Karpas-422 (cell line): ENCODE data around the gene NFE2. TPM values are rescaled to one million over a fixed set of nuclear protein-coding genes. Genes with fewer than 3 reads are reported as not detected.
"Not testable (repeated sequence)": the region's sequence is repeated elsewhere in the genome, so short reads cannot be mapped to it uniquely, and the experiment has no call there.

Experiments used
- DNase-seq: peaks from one replicate; pipeline ENCODE4 v3.0.0-alpha.2; 2015
- H2AFZ ChIP-seq: fragments of 200-600 bp; sonication (generic); 2 replicates; pipeline ENCODE4 v1.6.1; 2014; ENCODE audit warnings: antibody characterized with exemption, low read length, mixed read lengths
- H3K27ac ChIP-seq: fragments of 200-600 bp; sonication (generic); 2 replicates; pipeline ENCODE4 v1.5.1; 2014; ENCODE audit warnings: mild to moderate bottlenecking, low read length, moderate library complexity
- H3K27me3 ChIP-seq: fragments of 200-600 bp; sonication (generic); 2 replicates; pipeline ENCODE4 v1.6.1; 2014; ENCODE audit warnings: low read length, mixed read lengths
- H3K36me3 ChIP-seq: fragments of 200-600 bp; sonication (generic); 2 replicates; pipeline ENCODE4 v1.6.1; 2014; ENCODE audit warnings: low read length, mixed read lengths; ENCODE audit not compliant: insufficient read depth
- H3K4me1 ChIP-seq: fragments of 200-600 bp; sonication (generic); 2 replicates; pipeline ENCODE4 v1.6.1; 2014; ENCODE audit warnings: mild to moderate bottlenecking, low read length, mixed read lengths
- H3K4me2 ChIP-seq: fragments of 200-600 bp; sonication (generic); 2 replicates; pipeline ENCODE4 v1.6.1; 2014; ENCODE audit warnings: low read length, low read depth, mild to moderate bottlenecking; ENCODE audit not compliant: poor library complexity, severe bottlenecking
- H3K4me3 ChIP-seq: fragments of 200-600 bp; sonication (generic); 2 replicates; pipeline ENCODE4 v1.5.1; 2014; ENCODE audit warnings: mild to moderate bottlenecking, antibody characterized with exemption, low read length, mixed read lengths
- H3K79me2 ChIP-seq: fragments of 200-600 bp; sonication (generic); 2 replicates; pipeline ENCODE4 v1.6.1; 2014; ENCODE audit warnings: mild to moderate bottlenecking, low read length, mixed read lengths
- H3K9ac ChIP-seq: fragments of 200-600 bp; sonication (generic); 2 replicates; pipeline ENCODE4 v1.6.0; 2014; ENCODE audit warnings: low read length
- H3K9me2 ChIP-seq: fragments of 200-600 bp; sonication (generic), shearing (Covaris generic); replicated peaks from 2 replicates; pipeline ENCODE4 v1.6.0; 2014; ENCODE audit warnings: mild to moderate bottlenecking, low read length, moderate library complexity; ENCODE audit not compliant: insufficient read depth
- H3K9me3 ChIP-seq: fragments of 300-700, 200-600 bp; sonication (generic); 2 replicates; pipeline ENCODE4 v1.6.1; 2014; ENCODE audit warnings: low read length, mixed read lengths
- H4K20me1 ChIP-seq: fragments of 200-600 bp; sonication (generic); 2 replicates; pipeline ENCODE4 v1.6.1; 2014; ENCODE audit warnings: mild to moderate bottlenecking, antibody characterized with exemption, low read length, low read depth; ENCODE audit not compliant: insufficient read depth
- total RNA-seq: library from RNA; depleted of rRNA; stranded (reverse); fragments of >200 nt; shearing (Covaris generic); gene quantifications from 2 replicates; pipeline ENCODE4 v1.2.3, GENCODE V29; 2014; ENCODE audit warnings: low replicate concordance

The NFE2 gene
- total RNA-seq, 1 experiment from 2014 or later = not detected

DNA sequence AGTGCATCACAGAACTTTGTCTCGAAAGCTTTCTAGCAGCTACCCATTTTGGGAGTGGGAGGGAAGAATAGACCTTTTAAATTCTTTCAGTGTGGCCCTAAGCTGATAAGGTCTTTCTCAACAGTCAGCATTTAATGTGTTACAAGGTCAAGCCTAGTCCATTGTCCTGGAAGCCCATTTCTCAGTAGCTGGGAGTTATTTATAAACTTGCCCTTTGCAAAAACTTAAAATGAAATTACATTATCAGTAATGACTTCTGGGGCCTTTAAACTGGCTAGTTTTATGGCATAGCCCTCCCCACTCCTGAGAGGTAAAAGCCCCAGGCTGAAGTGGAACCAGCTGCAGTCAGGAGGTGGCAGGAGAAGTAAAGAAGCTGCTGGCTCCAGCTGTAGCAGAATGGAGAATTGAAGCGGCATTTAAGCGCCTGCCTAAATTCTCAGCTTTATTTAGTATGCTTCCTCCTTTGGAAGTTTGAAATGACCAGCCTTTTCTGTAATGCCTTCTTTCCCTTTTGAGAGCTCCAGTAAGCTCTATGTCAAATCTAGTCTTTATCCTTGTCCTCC is 36.5 kb upstream of the NFE2 start:
- H4K20me1 ChIP-seq = no peaks in the 10 kb centered on the region
- no peak overlapping the region for H3K4me2 ChIP-seq
- H3K79me2 ChIP-seq = peaks cover 15% of the 10 kb centered on the region
- no peak overlapping the region for H2AFZ ChIP-seq
- DNase-seq = no peak
- no peaks in the 10 kb centered on the region for H3K27me3 ChIP-seq
- H3K9me3 ChIP-seq = no peaks in the 10 kb centered on the region
- no peak overlapping the region for H3K27ac ChIP-seq
- H3K9ac ChIP-seq = no peak overlapping the region
- H3K4me3 ChIP-seq = no peak overlapping the region
- H3K4me1 ChIP-seq = peaks cover 4% of the 10 kb centered on the region
- peaks cover 2% of the 10 kb centered on the region; the same call in 1 of the 2 replicates for H3K36me3 ChIP-seq
- no peaks in the 10 kb centered on the region for H3K9me2 ChIP-seq

DNA sequence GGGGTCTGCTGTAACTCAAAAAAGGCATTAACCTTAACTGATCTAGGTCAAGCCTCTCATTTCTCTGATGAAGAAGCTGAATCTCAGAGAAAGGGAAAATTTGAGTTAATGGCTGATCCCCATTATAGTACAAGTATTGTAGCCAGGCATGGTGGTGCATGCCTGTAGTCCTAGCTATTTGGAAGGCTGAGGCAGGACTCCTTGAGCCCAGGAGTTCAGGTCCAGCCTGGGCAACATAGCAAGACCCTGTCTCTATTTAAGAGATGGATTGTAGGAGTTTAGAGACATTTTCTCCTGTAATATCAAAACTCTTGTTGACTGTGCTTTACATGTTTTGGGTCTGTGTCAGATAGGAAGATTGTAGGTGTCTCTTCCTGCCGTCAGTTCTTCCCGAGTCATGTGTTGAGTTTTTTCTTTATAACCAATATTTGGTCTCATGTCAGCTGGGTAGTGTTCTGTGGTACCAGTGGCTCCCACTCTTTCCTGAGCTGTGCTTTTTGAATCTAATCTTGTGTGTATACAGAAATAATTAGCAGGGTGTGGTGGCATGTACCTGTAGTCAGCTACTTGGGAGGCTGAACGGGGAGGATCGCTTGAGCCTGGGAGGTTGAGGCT is 32.7 kb upstream of the NFE2 start:
- no peak overlapping the region for H3K4me2 ChIP-seq
- no peaks in the 10 kb centered on the region for H3K9me3 ChIP-seq
- no peaks in the 10 kb centered on the region for H3K27me3 ChIP-seq
- H3K4me3 ChIP-seq = no peak overlapping the region
- no peaks in the 10 kb centered on the region for H3K36me3 ChIP-seq
- H3K9me2 ChIP-seq = no peaks in the 10 kb centered on the region
- no peak overlapping the region for H2AFZ ChIP-seq
- no peaks in the 10 kb centered on the region for H4K20me1 ChIP-seq
- H3K4me1 ChIP-seq = peaks cover 4% of the 10 kb centered on the region
- H3K27ac ChIP-seq = no peak overlapping the region
- no peak for DNase-seq
- H3K9ac ChIP-seq = no peak overlapping the region
- H3K79me2 ChIP-seq = peaks cover 33% of the 10 kb centered on the region

DNA sequence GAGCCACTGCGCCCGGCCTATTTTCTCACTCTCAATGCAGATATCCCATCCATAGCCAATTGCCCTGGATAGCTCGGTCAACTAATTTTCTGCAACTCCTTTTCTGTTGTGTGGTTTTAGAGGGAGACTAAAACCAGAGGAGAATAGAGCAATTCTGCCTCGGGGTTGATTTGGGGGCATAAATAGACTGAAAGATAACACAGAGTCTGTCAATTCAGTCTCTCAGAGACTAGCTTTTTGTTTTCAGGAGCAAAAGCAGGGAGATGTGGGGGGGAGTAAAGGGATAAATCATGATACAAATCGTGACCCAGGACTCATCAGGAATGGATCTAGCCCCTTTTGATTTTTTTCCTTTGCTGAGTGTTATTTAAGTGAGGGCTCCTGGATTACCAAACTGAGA is 30.6 kb upstream of the NFE2 start:
- Histone ChIP-seq H3K9ac (no peak overlapping the region), H3K79me2 (peaks cover 32% of the 10 kb centered on the region), H2AFZ (no peak overlapping the region), H4K20me1 (no peaks in the 10 kb centered on the region), H3K4me3 (no peak overlapping the region), H3K27ac (no peak overlapping the region), H3K4me1 (peaks cover 7% of the 10 kb centered on the region), H3K9me3 (no peaks in the 10 kb centered on the region), H3K36me3 (no peaks in the 10 kb centered on the region), H3K4me2 (no peak overlapping the region), H3K9me2 (no peaks in the 10 kb centered on the region), H3K27me3 (no peaks in the 10 kb centered on the region)
- no peak for DNase-seq

DNA sequence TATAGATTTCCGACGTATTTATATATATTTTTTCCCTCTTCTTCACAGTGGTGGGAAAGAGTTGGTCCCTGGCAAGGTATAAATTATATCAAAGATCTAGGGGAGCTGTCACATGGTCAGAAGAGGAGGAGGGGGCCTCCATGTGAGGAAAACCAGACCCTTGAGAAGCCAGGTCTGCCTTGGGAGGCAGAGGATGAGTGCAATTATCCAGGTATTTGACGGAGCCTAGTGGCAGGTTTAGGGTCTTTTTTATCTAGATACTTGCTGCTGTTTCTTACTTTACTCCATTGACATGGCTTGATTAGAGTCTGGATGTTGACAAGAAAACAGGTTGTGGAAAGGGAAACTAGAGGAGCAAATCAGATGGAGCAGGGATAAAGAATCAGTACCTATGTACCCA is 29.6 kb upstream of the NFE2 start:
- Histone ChIP-seq H3K9me3 (no peaks in the 10 kb centered on the region), H4K20me1 (no peaks in the 10 kb centered on the region), H3K9ac (no peak overlapping the region), H3K27ac (no peak overlapping the region), H3K27me3 (no peaks in the 10 kb centered on the region), H3K4me2 (no peak overlapping the region), H3K79me2 (peaks cover 38% of the 10 kb centered on the region), H3K36me3 (no peaks in the 10 kb centered on the region), H3K9me2 (no peaks in the 10 kb centered on the region), H3K4me1 (peaks cover 8% of the 10 kb centered on the region), H3K4me3 (no peak overlapping the region), H2AFZ (no peak overlapping the region)
- DNase-seq = no peak

DNA sequence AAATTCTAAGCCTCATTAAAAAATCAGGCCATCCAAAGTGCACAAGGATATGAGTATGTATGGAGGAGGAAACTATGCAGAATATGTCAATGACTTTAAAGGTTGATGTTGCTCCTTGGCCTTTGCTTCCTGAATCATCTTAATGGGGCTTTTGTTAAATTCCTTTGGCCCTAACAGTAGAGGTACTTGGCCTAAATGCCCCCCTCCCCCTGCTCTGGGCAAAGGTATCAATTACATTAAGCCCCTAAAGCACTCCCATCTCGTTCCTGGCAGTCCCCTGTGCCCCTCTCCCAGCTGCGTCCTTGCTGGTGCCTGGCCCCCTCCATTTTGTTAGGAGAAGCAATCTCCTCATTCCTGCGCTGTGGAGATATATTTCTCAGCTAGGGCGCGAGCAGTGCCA is 28.9 kb upstream of the NFE2 start:
- Histone ChIP-seq H3K27ac (no peak overlapping the region), H2AFZ (no peak overlapping the region), H3K9ac (no peak overlapping the region), H4K20me1 (no peaks in the 10 kb centered on the region), H3K4me3 (no peak overlapping the region), H3K4me1 (peaks cover 8% of the 10 kb centered on the region), H3K9me3 (no peaks in the 10 kb centered on the region), H3K79me2 (peaks cover 43% of the 10 kb centered on the region), H3K36me3 (no peaks in the 10 kb centered on the region), H3K4me2 (no peak overlapping the region), H3K9me2 (no peaks in the 10 kb centered on the region), H3K27me3 (no peaks in the 10 kb centered on the region)
- DNase-seq = no peak

DNA sequence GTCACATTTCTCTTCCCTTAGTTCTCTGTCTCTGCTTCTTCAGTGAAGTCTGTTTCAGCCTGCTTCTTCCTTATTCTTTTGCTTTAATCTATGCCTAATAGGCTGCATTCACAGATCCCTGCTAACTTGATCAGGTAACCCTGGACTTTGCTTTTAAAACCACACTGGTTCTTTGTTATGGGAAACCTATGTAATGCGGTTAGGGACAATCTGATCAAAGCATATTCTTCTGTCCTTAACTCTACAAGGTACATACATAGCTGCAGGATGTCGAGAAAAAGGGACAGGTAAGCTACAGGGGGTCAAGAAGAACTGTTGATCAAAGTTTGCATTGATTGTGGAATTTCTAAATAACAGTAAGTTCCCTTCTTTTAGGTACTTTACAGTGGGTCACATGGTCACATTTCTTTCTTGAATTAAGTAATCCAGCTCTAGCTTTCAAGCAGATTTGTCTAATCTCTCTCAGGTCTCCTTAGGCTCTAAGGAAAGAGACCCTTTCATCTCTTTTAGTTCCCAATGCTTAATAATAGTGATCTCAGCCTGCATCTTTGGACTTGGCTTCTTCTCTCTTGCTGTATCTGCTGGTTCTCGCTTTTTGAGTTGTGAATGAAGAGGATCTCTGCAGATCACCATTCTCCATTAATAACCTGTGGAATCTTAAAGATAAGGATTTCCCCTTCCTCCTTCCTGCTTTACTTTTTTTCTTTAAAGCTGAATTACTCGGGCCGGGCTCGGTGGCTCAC is 28.0 kb upstream of the NFE2 start:
- Histone ChIP-seq H3K36me3 (no peaks in the 10 kb centered on the region), H3K27me3 (no peaks in the 10 kb centered on the region), H3K9me3 (no peaks in the 10 kb centered on the region), H4K20me1 (no peaks in the 10 kb centered on the region), H3K4me3 (no peak overlapping the region), H3K4me1 (peaks cover 13% of the 10 kb centered on the region), H3K9ac (no peak overlapping the region), H3K4me2 (no peak overlapping the region), H3K79me2 (peaks cover 43% of the 10 kb centered on the region), H2AFZ (no peak overlapping the region), H3K9me2 (no peaks in the 10 kb centered on the region), H3K27ac (no peak overlapping the region)
- no peak for DNase-seq

DNA sequence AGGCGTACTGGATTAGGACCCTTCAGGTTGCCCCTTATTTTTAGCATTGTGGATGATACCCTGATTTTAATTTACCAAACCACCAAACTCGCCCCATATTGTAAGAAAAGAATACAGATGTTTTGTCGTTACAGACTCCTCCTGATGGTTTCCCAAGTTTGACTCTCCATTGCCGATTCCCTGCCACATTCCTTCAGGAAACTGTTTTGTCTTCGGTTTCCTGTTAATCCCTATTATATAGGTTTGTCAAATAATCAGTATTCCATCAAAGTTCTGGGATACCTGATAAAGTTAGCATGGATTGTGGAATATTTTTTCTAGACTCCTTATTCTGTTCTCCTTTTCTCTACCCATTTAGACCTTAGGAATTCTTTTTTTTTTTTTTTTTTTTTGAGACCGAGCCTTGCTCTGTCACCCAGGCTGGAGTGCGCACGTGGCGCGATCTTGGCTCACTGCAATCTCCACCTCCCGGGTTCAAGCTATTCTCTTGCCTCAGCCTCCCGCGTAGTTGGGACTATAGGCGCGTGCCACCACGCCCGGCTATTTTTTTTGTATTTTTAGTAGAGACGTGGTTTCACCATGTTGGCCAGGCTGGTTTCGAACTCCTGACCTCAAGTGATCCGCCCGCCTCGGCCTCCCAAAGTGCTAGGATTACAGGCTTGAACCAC is 24.8 kb upstream of the NFE2 start:
- not testable (repeated sequence) for H3K9me2 ChIP-seq, H3K36me3 ChIP-seq, H3K9me3 ChIP-seq, H4K20me1 ChIP-seq, H3K27me3 ChIP-seq, DNase-seq, H2AFZ ChIP-seq
- Histone ChIP-seq H3K4me2 (peak overlapping the region; percentile 98), H3K27ac (0 out of 2 replicates have a peak overlapping the region, but pooled peaks have one; percentile 12), H3K4me1 (peaks cover 13% of the 10 kb centered on the region), H3K9ac (peak overlapping the region; percentile 83), H3K4me3 (peak overlapping the region; percentile 84), H3K79me2 (peaks cover 30% of the 10 kb centered on the region)
